GM19239 (cell line): Measurements from ENCODE around the gene ITPR2.
A peak's percentile ranks its signal among the peaks of the same experiment; 100 is the strongest.

Source experiments
- DNase-seq: peaks from one replicate; pipeline ENCODE4 v3.0.0; 2011; ENCODE audit warnings: low spot score; ENCODE audit not compliant: insufficient read length
- FAIRE-seq: peaks from 2 replicates; lab custom pipeline; 2011; peaks lifted over from hg19 to GRCh38; lab: Jason Lieb, UNC

The ITPR2 gene

GRCh38 chr12:26563552-26563951 is 269.4 kb downstream of the ITPR2 start:
- no peak for FAIRE-seq

GRCh38 chr12:26557326-26557725 is 275.7 kb downstream of the ITPR2 start:
- DNase-seq (no peak), FAIRE-seq (no peak)

More at GRCh38 chr12:26563552-26563951, 269.4 kb downstream of the ITPR2 start:
- DNase-seq, result no peak

GRCh38 chr12:26556916-26557315 is 276.1 kb downstream of the ITPR2 start:
- FAIRE-seq (no peak), DNase-seq (no peak)

GRCh38 chr12:26555139-26555538 is 277.9 kb downstream of the ITPR2 start:
- DNase-seq (no peak), FAIRE-seq (no peak)

GRCh38 chr12:26554332-26554731 is 278.7 kb downstream of the ITPR2 start:
- DNase-seq (no peak), FAIRE-seq (no peak)

GRCh38 chr12:26551385-26551784 is 281.6 kb downstream of the ITPR2 start:
- peak; percentile 53 for FAIRE-seq
- no peak for DNase-seq

- FAIRE-seq (no peak), DNase-seq (no peak)
Measured at GRCh38 chr12:26548227-26548626, 284.8 kb downstream of the ITPR2 start.

- DNase-seq, result no peak
- FAIRE-seq, result no peak
Measured at GRCh38 chr12:26546535-26547314, 286.3 kb downstream of the ITPR2 start.

GRCh38 chr12:26539131-26539530 is 293.9 kb downstream of the ITPR2 start:
- no peak for DNase-seq
- FAIRE-seq, result no peak

- FAIRE-seq (no peak), DNase-seq (no peak)
Measured at GRCh38 chr12:26537651-26538050, 295.3 kb downstream of the ITPR2 start.

GRCh38 chr12:26537126-26537525 is 295.9 kb downstream of the ITPR2 start:
- no peak for FAIRE-seq
- DNase-seq, result no peak

- FAIRE-seq, result no peak
- DNase-seq, result no peak
Measured at GRCh38 chr12:26535826-26536225, 297.2 kb downstream of the ITPR2 start.

- FAIRE-seq (no peak), DNase-seq (no peak)
Measured at GRCh38 chr12:26534071-26534470, 298.9 kb downstream of the ITPR2 start.

GRCh38 chr12:26533211-26533610 is 299.8 kb downstream of the ITPR2 start:
- no peak for FAIRE-seq

GRCh38 chr12:26530461-26530860 is 302.5 kb downstream of the ITPR2 start:
- FAIRE-seq (no peak), DNase-seq (no peak)

More at GRCh38 chr12:26533211-26533610, 299.8 kb downstream of the ITPR2 start:
- DNase-seq, result no peak

- FAIRE-seq, result no peak
Measured at GRCh38 chr12:26528943-26529342, 304.1 kb downstream of the ITPR2 start.

GRCh38 chr12:26527682-26528081 is 305.3 kb downstream of the ITPR2 start:
- DNase-seq (no peak), FAIRE-seq (no peak)

More at GRCh38 chr12:26528943-26529342, 304.1 kb downstream of the ITPR2 start:
- no peak for DNase-seq

- peak; percentile 80 for FAIRE-seq
- no peak for DNase-seq
Measured at GRCh38 chr12:26524862-26525465, 308.0 kb downstream of the ITPR2 start.

- FAIRE-seq (no peak), DNase-seq (no peak)
Measured at GRCh38 chr12:26523708-26524150, 309.3 kb downstream of the ITPR2 start.

- DNase-seq (no peak), FAIRE-seq (peak; percentile 81)
Measured at GRCh38 chr12:26520869-26521268, 312.1 kb downstream of the ITPR2 start.

- DNase-seq, result no peak
- peak; percentile 75 for FAIRE-seq
Measured at GRCh38 chr12:26520109-26520508, 312.9 kb downstream of the ITPR2 start.

GRCh38 chr12:26519462-26519861 is 313.5 kb downstream of the ITPR2 start:
- no peak for DNase-seq
- FAIRE-seq, result peak; percentile 31
